ENCODE data around the gene ANKRD65.
"Not testable (repeated sequence)": the region's sequence is repeated elsewhere in the genome, so short reads cannot be mapped to it uniquely, and the experiment has no call there.

Gene ANKRD65

DNA sequence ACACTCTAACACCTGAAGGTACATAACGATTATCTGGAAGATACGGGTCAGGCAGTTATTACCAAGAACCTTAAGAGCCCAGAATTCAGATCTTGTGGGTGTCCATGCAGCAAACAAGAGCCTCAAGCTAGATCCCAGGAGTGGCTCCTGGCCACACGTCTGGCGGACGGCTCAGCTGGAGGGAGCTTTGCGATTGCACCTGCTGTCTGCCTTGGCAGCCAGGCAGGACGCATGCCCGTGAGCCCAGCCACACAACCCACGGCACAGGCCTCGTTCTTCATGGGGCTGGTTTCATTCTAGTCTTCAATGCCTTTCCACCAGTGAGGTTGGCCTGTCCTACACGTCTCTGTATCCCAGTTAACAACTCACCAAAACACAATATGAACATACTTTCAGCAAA, 27.6 kb downstream of the ANKRD65 start:
- DNase-seq, result no peak

DNA sequence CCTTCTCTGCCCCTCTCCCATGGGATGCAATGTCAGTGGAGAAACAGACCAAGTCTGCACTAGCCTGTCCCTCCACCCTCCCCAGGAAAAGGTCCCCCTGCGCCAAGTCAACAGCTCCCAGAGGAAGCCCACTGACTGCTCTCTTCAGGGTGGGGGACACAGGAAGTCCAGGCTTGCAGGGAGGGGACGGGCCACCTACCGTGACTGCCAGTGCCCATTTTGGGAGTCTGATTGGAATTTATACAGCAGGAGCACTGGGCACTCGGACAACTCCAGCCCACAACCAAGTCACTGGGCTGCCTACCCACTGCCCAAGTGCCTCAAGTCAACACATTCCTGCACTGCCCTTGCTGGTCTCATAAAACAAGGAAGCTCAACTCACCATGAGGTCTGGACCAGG, 28.1 kb downstream of the ANKRD65 start:
- DNase-seq, result no peak

DNA sequence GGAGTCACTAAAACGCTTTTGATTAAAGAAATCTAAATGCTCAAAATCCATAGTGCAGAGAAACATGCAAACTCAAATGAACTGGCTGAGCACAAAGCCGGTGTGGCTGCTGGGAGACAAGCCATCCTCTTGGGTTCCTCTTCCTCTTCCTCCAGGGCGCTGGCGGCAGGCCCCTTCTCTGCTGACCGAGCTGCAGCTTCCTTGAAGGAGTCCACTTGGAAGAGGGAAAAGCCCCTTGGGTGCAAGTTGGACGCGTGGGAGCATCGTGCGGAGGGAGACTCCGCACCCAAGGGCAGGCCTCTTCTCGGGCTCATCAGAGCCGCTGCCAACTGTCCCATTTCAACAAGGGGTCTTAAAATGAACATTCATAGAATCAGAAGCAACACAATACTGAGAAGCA, 29.9 kb downstream of the ANKRD65 start:
- no peak for DNase-seq

DNA sequence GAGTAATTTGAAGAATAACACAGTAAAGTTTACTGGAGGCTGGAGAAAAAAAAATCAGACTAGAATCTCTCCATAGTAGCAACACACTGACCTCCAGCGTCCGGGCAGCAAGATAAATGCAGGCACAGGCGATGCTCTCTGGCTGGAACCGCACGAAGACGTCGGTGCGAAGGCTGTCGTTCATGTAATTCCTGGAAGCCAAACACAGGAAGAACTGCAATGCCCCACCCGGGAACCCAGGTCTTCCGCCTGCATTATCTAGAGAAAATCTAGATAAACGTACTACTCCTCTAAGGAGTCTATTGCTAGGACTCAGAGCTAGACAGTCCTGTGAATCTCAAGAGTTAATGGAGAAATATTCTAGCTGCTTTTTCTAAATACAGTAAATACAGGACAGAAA, 30.4 kb downstream of the ANKRD65 start:
- no peak for DNase-seq

- no peak for DNase-seq
These were observed 33.0 kb downstream of the ANKRD65 start for GRCh38 chr1:1388078-1388472.

- no peak for DNase-seq
These were observed 33.7 kb downstream of the ANKRD65 start for GRCh38 chr1:1387098-1388077.

- DNase-seq, result no peak
These were observed 35.1 kb downstream of the ANKRD65 start for GRCh38 chr1:1385931-1386330.

DNA sequence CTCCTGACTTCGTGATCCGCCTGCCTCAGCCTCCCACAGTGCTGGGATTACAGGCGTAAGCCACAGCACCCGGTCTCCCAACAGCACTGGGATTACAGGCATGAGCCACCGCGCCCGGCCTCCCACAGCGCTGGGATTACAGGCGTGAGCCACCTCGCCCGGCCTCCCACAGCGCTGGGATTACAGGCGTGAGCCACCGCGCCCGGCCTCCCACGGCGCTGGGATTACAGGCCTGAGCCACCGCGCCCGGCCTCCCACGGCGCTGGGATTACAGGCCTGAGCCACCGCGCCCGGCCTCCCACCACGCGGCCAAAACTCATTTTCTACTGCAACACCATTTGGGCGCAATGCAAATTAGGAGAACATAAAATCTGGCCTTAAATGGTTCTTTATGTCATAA, 35.7 kb downstream of the ANKRD65 start:
- DNase-seq, result not testable (repeated sequence)

GRCh38 chr1:1381294-1381693, 39.8 kb downstream of the ANKRD65 start:
- DNase-seq, result no peak

GRCh38 chr1:1380860-1381259, 40.2 kb downstream of the ANKRD65 start:
- DNase-seq, result no peak

DNA sequence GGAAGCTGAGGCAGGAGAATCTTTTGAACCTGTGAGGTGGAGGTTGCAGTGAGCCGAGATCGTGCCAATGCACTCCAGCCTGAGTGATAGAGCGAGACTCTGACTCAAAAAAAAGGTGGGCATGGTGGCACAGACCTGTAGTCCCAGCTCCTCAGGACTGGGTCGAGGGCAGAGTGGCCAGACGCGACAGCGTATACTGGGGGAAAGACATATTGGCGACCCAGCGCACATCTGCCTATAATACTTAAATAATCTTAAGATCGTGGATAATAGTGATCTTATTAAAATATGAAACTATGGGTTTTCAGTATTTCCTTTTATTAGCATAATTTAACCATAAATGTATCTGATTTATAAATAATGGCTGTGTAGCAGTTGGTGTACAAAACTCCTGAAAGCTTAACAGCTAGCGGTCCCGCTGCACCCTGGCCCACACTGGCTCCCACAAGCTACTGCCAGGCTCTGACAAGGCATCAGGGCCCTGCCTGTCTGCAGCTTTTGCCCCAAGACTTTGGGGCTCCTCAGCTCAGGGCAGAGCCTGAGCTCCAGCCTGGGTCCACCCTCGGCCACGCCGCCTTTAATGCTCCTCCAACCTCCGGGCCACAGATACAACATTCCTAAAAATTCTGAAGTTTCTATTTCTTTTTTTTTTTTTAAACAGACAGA, 43.4 kb downstream of the ANKRD65 start:
- no peak for DNase-seq

- no peak for DNase-seq
These were observed 44.4 kb downstream of the ANKRD65 start for GRCh38 chr1:1376551-1377226.

DNA sequence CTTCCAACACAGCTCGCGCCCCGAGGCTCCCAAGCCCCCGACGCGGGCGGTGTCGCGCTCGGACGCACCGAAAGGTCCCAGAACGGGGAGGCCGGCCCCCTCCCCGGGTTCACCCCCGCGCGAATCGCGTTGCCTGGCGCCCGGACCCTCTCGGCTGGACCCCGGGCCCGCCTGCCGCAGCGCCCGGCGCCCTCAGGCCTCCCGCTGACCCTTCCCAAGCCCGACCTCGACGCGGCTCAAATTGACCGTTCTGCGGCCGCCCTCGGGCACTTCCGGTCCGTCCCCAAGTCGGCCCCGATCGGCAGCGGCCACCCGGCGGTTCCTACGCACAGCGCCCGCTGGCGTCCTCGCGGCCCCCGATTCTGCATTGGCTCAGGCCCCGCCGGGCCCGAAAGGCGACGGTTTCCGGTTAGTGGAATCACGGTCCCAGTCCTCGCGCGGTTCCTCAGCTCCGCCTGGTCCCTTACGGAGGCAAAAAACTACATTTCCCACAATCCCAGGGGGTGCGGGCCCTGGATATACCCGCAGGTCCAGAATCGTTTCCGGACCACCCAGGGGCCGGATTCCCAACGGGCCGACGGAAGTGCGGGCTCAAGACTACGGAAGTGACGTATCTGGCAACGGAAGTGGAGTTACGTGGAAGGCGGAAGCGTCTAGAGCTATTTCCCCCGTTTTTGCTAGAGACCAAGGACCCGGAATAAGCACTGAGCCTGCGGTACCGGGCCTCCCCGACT, 46.0 kb downstream of the ANKRD65 start, which contains the start of gene AURKAIP1:
TSS of gene AURKAIP1 (minus strand) at position 279 of the 734 bp plus-strand sequence. CDS start 451 bp downstream, outside the sequence.
- DNase-seq, result peak; percentile 91

DNA sequence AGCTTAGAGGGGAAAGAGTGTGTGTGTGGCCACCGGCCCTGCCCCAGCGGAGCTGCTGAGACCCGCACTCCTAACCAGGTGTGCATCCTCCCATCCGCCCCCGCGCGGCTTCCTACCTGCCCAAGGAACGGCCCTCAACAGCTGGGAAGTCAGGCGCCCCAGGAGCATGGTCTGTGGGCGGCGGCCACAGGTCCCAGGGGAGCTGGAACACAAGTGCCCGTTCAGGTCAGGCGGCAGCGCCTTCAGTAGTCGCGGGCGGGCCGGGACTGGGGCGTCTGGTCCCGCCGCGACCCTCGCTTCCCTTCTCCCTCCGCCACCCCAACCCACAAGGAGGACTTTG, 46.5 kb downstream of the ANKRD65 start:
- DNase-seq, result no peak

GRCh38 chr1:1373815-1374588, 47.1 kb downstream of the ANKRD65 start:
- no peak for DNase-seq

GRCh38 chr1:1373051-1373814, 47.8 kb downstream of the ANKRD65 start:
- DNase-seq, result no peak

GRCh38 chr1:1371746-1372711, 49.0 kb downstream of the ANKRD65 start:
- DNase-seq, result no peak

DNA sequence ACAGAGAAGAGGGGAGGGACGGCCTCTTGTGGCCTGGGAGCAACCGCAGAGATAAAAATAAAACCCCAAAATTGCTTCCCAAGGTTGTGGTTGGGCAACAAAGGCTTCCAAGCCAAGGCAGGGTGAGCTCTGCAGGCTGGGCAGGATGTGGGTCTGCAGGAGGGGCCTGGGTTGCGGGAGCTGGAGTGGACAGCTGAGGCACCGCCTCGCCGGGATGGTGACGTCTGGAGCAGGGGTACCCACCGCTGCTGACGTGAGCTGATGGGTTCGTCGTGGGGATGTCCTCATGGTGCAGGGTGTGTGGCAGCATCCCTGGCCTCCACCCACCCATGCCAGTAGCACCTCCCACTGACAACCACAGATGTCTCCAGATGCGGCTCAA, 49.7 kb downstream of the ANKRD65 start:
- DNase-seq, result no peak

DNA sequence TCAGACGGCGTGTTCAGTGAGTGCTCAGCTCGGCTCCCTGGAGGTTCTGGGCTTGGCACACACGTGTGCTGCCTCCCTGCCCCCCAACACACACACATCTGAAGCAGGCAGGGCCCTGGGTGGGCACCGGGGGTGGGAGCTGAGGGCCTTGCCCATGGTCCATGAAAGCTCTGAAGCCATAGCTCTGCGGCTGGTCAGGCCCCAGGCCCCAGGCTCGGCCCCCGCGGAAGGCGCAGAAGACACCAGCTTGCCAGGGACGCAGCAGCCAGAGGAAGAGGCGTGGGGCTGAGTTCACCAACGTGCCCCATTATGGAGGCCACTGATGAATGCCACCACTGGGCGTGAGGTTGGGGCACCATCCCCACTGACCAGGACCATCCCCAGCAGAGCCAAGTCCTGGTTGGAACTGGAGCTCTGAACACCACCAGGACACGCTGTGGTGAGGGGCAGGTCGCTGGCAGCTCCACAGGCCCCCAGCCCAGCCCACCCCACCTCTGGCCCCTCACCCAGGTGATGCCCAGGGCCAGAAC, 50.2 kb downstream of the ANKRD65 start:
- DNase-seq, result no peak

DNA sequence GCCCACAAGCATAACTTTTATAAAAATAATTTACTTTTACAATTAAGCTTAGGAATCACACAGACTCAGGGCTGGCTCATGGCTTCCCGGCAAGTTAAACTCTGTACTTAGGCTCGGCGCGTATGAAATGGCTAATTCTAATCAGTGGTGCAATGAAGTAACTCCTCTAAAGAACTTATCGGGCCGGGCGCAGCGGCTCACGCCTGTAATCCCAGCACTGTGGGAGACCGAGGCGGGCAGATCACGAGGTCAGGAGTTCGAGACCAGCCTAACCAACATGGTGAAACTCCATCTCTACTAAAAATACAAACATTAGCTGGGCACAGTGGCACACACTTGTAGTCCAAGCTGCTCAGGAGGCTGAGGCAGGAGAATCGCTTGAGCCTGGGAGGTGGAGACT, 51.0 kb downstream of the ANKRD65 start:
- DNase-seq, result not testable (repeated sequence)
